PC-9 (cell line): Measurements from ENCODE around the gene FBXO38. TPM values are rescaled to one million over a fixed set of nuclear protein-coding genes. Genes with fewer than 3 reads are reported as not detected.

Experiments
- BruUV-seq: library from RNA; stranded (reverse); fragments of 400-500 nt; replicated peaks from 2 replicates; lab custom pipeline; 2021; lab: Mats Ljungman, UMichigan
- CTCF ChIA-PET: fragments of 300-600 bp; sonication (Branson Sonifier 250); formaldehyde crosslinking; loops from one replicate; lab custom pipeline; 2022; ENCODE audit warnings: antibody characterized with exemption; lab: Charles Lee
- POLR2A ChIA-PET: fragments of 300-600 bp; sonication (Branson Sonifier 250); formaldehyde crosslinking; loops from one replicate; lab custom pipeline; 2022; ENCODE audit warnings: antibody characterized with exemption; ENCODE audit not compliant: unreplicated experiment; lab: Charles Lee
- DNase-seq, 2 experiments: peaks; one replicate each; pipeline versions ENCODE4 v3.0.0 to v3.0.0-alpha.2; 2015 to 2022; ENCODE audit warnings: mixed read lengths in 1 of 2
- H2AFZ ChIP-seq: fragments of 200-600 bp; sonication (generic); 2 replicates; pipeline ENCODE4 v1.8.1; 2017; ENCODE audit warnings: antibody characterized with exemption
- H3F3A ChIP-seq: fragments of 200-600 bp; sonication (generic); 2 replicates; pipeline ENCODE4 v1.8.1; 2017; ENCODE audit warnings: antibody characterized with exemption, mild to moderate bottlenecking, low read depth; ENCODE audit not compliant: insufficient read depth
- H3K27ac ChIP-seq: fragments of 200-600 bp; sonication (generic); 2 replicates; pipeline ENCODE4 v1.6.1; 2016; ENCODE audit warnings: mixed run types
- H3K27me3 ChIP-seq: fragments of 200-600 bp; sonication (generic); 2 replicates; pipeline ENCODE4 v1.6.1; 2016; ENCODE audit warnings: low read depth, mixed run types; ENCODE audit not compliant: insufficient read depth
- H3K36me3 ChIP-seq: fragments of 200-600 bp; sonication (generic); 2 replicates; pipeline ENCODE4 v1.6.1; 2016; ENCODE audit warnings: low read depth, mixed run types
- H3K4me1 ChIP-seq: fragments of 200-600 bp; sonication (generic); replicated peaks from 2 replicates; pipeline ENCODE4 v1.6.1; 2016; ENCODE audit warnings: mixed run types; ENCODE audit not compliant: insufficient read depth
- H3K4me2 ChIP-seq: fragments of 200-600 bp; sonication (generic); 2 replicates; pipeline ENCODE4 v1.6.1; 2017; ENCODE audit warnings: mixed run types
- H3K4me3 ChIP-seq: fragments of 200-600 bp; sonication (generic); 2 replicates; pipeline ENCODE4 v1.6.1; 2016; ENCODE audit warnings: mixed run types
- H3K79me2 ChIP-seq: fragments of 200-600 bp; sonication (generic); 2 replicates; pipeline ENCODE4 v1.6.1; 2017; ENCODE audit warnings: low read depth, mixed run types
- H3K9me2 ChIP-seq: fragments of 200-600 bp; sonication (generic); 2 replicates; pipeline ENCODE4 v1.8.1; 2017; ENCODE audit warnings: mild to moderate bottlenecking; ENCODE audit not compliant: insufficient read depth
- H3K9me3 ChIP-seq: fragments of 200-600 bp; sonication (generic); 2 replicates; pipeline ENCODE4 v1.8.1; 2016; ENCODE audit warnings: low read depth; ENCODE audit not compliant: insufficient read depth
- H4K20me1 ChIP-seq: fragments of 200-600 bp; sonication (generic); 2 replicates; pipeline ENCODE4 v1.8.1; 2017; ENCODE audit not compliant: insufficient read depth
- EZH2 ChIP-seq: fragments of 200-600 bp; sonication (generic); IDR thresholded peaks from 2 replicates; pipeline ENCODE4 v1.8.0; 2017; ENCODE audit warnings: antibody characterized with exemption, low read depth
- intact Hi-C: fragments of 100-400 bp; cut with micrococcal nuclease; formaldehyde crosslinking; loops from one replicate; pipeline ENCODE4 v1.10.0; 2022; ENCODE audit not compliant: unreplicated experiment
- total RNA-seq: library from RNA; stranded (reverse); gene quantifications from 2 replicates; pipeline ENCODE4 v1.2.3, GENCODE V29; 2021
- TF ChIP-seq, protein P1 (sequence below): fragments of 200-600 bp; sonication (generic); conservative IDR thresholded peaks from 2 replicates; pipeline ENCODE4 v1.6.1; 2017; ENCODE audit warnings: mixed run types, antibody characterized with exemption, mild to moderate bottlenecking, moderate library complexity

FBXO38 gene
- total RNA-seq, 1 experiment from 2014 or later = 49.8 TPM

DNA sequence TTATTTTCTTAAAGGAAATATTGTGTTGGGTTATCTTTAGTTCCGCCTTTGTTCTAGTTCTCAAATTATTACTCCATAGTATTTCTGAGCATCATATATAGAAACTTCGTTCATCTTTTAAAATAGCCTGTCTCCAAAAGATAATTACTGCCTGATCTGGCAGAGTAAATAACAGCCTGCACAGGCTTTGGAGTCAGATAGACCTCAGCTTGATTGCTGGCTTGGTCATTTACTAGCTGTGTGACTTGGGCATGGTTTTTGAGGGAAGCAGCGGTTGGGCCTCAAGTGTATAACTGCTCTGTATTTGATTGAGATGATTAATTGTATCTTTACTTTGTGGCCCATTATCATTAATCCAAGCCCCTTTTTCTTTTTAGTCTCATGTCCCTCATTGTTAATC is 50.1 kb downstream of the FBXO38 start:
- H2AFZ ChIP-seq = no peak overlapping the region
- no peak for TF ChIP-seq EZH2
- TF ChIP-seq, protein P1, sequence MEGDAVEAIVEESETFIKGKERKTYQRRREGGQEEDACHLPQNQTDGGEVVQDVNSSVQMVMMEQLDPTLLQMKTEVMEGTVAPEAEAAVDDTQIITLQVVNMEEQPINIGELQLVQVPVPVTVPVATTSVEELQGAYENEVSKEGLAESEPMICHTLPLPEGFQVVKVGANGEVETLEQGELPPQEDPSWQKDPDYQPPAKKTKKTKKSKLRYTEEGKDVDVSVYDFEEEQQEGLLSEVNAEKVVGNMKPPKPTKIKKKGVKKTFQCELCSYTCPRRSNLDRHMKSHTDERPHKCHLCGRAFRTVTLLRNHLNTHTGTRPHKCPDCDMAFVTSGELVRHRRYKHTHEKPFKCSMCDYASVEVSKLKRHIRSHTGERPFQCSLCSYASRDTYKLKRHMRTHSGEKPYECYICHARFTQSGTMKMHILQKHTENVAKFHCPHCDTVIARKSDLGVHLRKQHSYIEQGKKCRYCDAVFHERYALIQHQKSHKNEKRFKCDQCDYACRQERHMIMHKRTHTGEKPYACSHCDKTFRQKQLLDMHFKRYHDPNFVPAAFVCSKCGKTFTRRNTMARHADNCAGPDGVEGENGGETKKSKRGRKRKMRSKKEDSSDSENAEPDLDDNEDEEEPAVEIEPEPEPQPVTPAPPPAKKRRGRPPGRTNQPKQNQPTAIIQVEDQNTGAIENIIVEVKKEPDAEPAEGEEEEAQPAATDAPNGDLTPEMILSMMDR = no peak
- H3K27me3 ChIP-seq = no peaks in the 10 kb centered on the region
- intact Hi-C loops = no loop called here
- ChIA-PET CTCF (no interaction called here), POLR2A (no interaction called here)
- H3K4me3 ChIP-seq = no peak overlapping the region
- H3F3A ChIP-seq = no peaks in the 10 kb centered on the region
- H3K9me2 ChIP-seq = no peaks in the 10 kb centered on the region
- no peak for DNase-seq
- H4K20me1 ChIP-seq = 0 out of 2 replicates have a peak, but pooled peaks cover 11% of the 10 kb centered on the region
- no peak overlapping the region for H3K27ac ChIP-seq
- H3K9me3 ChIP-seq = no peaks in the 10 kb centered on the region; the same call in 1 of the 2 replicates
- H3K36me3 ChIP-seq = peaks cover 12% of the 10 kb centered on the region; the same call in 1 of the 2 replicates
- H3K4me1 ChIP-seq = no peaks in the 10 kb centered on the region
- H3K4me2 ChIP-seq = no peak overlapping the region
- no peaks in the 10 kb centered on the region for H3K79me2 ChIP-seq
- no TSS peak for BruUV-seq

DNA sequence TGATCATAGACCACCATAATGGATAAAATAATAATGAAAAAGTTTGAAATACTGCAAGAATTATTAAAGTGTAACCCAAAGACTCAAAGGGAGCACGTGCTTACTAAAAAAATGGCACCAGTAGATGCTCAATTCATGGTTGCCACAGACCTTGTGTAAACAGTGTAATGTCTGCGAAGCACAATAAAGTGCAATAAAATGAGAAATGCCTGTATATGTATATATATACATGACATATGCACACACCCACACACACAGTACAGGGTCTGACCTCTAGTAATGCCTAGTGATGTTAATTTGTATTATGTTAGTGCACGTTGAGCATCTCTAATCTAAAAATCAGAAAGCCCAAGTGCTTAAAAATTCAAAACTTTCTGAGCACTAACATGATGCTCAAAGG is 52.3 kb downstream of the FBXO38 start:
- Histone ChIP-seq H3K4me2 (no peak overlapping the region), H3F3A (no peaks in the 10 kb centered on the region), H3K36me3 (peaks cover 18% of the 10 kb centered on the region), H4K20me1 (0 out of 2 replicates have a peak, but pooled peaks cover 6% of the 10 kb centered on the region), H2AFZ (no peak overlapping the region), H3K79me2 (no peaks in the 10 kb centered on the region), H3K27ac (no peak overlapping the region), H3K4me3 (no peak overlapping the region), H3K9me3 (no peaks in the 10 kb centered on the region), H3K9me2 (no peaks in the 10 kb centered on the region), H3K4me1 (no peaks in the 10 kb centered on the region), H3K27me3 (no peaks in the 10 kb centered on the region)
- ChIA-PET POLR2A (no interaction called here), CTCF (no interaction called here)
- no TSS peak for BruUV-seq
- no peak for DNase-seq
- intact Hi-C loops = no loop called here
- no peak for TF ChIP-seq EZH2
- TF ChIP-seq, protein P1 = no peak

DNA sequence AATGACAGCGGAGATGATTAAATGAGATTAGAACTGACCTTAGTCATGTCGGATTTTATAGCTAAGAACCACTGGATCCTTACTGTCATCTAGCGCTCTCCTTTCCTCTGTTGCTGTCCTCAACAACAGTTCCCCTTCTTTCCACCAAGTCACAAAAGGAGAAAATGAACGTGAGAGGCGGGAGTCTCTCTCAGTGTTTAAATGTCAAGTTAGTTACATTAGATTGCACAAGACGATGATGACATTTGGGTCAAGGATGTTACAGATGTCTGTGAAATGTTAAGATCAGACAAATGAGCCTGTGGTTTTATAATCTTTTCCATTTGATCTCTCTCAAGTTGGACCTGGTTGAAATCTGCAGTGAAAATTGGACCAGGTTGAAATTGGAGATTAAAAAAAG is 53.5 kb downstream of the FBXO38 start:
- POLR2A ChIA-PET = no interaction called here

DNA sequence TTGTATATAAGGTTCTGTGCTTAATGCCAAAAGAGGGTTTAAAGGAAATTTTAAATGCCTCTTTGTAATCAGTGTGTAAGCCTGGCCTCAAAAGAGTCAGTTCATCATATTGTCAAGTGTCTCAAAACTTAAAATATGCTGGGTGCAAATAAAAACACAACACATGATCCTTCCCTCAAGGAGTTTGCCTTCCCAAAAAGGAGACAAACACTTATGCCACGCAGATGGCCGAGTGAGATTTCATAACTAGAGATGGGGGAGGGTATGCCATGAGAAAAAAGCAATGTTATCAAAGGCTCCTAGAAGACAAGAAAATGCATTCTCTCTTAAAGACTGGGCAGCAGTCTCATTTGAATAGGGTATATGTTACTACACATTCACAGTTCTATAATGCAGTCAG is 55.2 kb downstream of the FBXO38 start:
- TF ChIP-seq, protein P1 = no peak
- TF ChIP-seq EZH2 = no peak
- ChIA-PET POLR2A (no interaction called here), CTCF (no interaction called here)
- H3K4me1 ChIP-seq = no peaks in the 10 kb centered on the region
- H3K27me3 ChIP-seq = no peaks in the 10 kb centered on the region
- no peak overlapping the region for H3K27ac ChIP-seq
- H3K9me2 ChIP-seq = no peaks in the 10 kb centered on the region
- peaks cover 21% of the 10 kb centered on the region for H3K36me3 ChIP-seq
- no peaks in the 10 kb centered on the region for H3K9me3 ChIP-seq
- no peak overlapping the region for H3K4me3 ChIP-seq
- H3K79me2 ChIP-seq = no peaks in the 10 kb centered on the region
- H3F3A ChIP-seq = no peaks in the 10 kb centered on the region; the same call in 1 of the 2 replicates
- no peaks in the 10 kb centered on the region for H4K20me1 ChIP-seq
- BruUV-seq = no TSS peak
- DNase-seq = no peak
- intact Hi-C loops = no loop called here
- H2AFZ ChIP-seq = no peak overlapping the region
- no peak overlapping the region for H3K4me2 ChIP-seq

More for the DNA sequence above, 53.5 kb downstream of the FBXO38 start:
- no peak for DNase-seq
- no peaks in the 10 kb centered on the region for H3K79me2 ChIP-seq
- no peak for TF ChIP-seq EZH2
- H3F3A ChIP-seq = no peaks in the 10 kb centered on the region
- CTCF ChIA-PET = interaction anchor here (1.1 kb wide), 1 partner anchor 294 kb away, joined by 3 read pairs; no protein-coding TSS in a partner anchor
- no peak overlapping the region for H2AFZ ChIP-seq
- no peak overlapping the region for H3K27ac ChIP-seq
- BruUV-seq = no TSS peak
- no peak overlapping the region for H3K4me3 ChIP-seq
- peaks cover 18% of the 10 kb centered on the region for H3K36me3 ChIP-seq
- H3K9me3 ChIP-seq = no peaks in the 10 kb centered on the region
- H3K27me3 ChIP-seq = no peaks in the 10 kb centered on the region
- intact Hi-C loops = no loop called here
- H3K4me2 ChIP-seq = no peak overlapping the region
- H4K20me1 ChIP-seq = no peaks in the 10 kb centered on the region
- H3K4me1 ChIP-seq = no peaks in the 10 kb centered on the region
- no peaks in the 10 kb centered on the region for H3K9me2 ChIP-seq
